ENCODE results near the gene SH3PXD2B.

SH3PXD2B gene

DNA sequence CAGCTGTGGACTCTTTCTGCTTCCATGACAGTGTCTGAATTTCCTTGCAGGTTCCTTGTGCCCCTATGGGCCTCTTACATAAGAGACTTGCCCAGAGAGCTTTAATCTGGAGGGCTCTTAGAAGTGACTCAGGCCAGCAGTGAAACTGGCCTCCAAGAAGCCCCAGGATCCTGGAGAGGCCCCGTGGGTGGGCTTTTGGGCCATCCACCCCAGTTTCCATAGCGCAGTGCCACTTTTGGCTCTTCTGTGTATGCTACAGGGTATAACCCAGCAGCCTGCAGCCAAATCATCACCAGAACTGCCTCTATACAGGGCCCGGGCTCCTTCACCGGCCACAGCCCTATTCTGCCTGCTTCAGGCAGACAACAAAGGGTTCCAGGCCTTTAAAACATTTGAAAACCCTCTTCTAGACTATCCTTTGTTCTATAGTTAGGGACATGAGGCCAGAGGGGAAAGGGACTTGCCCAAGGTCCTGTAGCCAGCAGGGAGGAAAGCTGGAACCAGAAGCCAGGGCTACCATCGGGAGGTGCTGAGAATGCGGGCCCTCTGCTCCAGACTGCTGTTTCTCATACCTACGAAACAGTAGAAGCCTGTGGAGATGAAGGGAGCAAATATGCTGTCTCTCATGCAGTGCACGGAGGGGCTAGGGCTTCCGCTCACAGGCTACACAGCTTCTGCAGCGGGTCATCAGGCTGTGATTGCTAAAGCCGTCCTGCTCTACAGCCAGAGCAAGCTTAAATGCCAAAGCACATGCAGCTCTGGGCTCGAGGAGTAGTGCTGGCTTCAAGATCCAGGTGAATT is 18.0 kb downstream of the SH3PXD2B start:
- no peak for DNase-seq

DNA sequence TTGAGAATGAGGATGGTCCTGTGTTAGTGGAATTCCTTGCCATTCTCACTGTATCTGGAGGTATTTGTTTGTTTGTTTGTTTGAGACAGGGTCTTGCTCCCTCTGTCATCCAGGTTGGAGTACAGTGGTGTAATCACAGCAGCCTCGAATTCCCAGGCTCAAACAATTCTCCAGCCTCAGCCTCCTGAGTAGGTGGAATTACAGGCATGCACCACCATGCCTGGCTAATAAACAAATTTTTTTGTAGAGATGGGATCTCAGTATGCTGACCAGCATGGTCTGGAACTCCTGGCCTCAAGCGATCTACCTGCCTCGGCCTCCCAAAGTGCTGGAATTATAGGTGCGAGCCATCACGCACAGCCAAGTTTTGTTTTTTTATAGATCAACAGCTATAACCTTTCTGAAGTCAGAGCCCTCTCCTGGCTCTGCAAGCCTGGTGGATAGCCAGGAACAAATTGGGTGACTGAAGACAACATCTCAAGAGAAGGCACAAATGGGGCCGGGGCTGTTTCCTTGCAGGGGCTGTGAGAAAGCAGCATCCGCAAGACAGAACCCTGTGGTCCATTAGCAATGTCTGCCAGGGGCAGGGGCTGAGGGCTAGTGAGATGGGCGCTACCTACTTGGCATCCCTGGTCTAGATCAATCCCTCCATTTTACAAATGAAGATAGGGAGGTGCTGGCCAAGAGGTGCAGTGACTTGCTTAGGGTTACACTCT is 18.8 kb downstream of the SH3PXD2B start:
- no peak for DNase-seq

DNA sequence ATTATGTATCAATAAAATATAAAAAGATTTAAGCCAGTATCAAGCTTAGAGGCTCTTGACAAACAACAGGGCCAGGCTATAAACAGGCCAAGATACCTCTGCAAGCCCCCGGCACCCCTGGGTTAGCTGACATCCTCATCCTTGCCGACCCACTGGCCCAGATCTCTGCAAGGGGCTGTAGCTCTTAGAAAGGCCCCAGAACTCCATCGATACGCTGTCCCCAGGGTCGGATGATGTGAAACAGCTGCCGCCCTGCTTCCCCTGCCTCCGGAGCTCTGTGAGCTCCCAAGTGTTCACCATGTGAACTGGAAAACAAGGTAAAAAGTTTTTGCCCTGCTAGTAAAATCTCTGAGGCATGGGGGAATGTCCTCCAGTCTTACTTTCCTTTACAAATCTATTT is 20.1 kb downstream of the SH3PXD2B start:
- no peak for DNase-seq

DNA sequence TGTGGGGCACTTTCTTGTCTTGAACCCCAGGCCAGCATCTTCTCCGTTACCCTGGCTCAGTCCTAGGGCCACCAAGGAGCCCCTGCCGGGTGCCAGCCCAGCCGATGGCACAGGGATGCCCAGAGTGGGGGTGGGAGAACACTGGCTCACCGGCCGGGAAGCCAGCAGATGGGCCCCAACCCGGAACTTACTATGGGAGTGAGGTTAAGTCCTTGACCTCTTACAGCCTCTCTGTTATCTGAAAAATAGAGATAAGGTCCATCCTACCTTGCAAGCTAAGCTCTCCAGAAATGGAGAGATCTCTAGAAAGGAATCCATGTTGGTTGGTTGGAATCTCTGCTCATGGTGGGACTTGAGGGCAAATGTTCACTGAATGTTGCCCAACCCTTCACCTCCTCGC is 20.8 kb downstream of the SH3PXD2B start:
- DNase-seq = no peak

DNA sequence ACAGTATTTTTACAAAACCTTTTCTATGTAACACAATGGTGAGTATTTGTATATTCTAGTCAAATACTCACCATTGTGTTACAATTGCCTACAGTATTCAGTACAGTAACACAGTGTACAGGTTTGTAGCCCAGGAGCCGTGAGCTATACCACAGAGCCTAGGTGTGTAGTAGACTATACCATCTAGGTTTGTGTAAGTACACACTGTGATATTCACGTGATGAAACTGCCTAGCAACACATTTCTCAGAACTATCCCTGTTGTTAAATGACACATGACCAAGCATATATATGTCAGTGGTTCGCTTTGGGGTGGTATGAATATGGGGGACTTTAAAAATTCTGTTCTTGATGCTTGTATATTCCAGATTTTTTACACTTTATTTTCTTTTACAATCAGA is 21.3 kb downstream of the SH3PXD2B start:
- DNase-seq = no peak

DNA sequence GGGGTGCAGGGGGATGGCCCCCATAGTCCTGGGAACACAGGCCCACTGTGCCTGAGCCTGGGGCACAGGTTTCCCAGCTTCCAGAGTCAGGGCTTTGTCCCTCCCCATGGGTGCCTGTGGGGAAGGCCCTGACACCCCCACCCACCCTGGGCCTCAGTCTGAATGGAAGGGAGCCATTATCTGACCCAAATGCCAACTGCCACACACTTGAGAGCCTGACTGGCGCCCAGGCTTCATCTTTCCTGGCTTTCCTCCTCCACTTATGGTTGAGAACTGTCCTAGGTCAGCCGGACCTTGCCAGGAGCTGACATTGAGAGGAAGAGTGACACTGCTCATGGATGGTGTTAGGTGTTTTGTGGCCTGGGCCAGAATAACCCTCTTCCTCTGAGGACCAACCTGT is 24.0 kb downstream of the SH3PXD2B start:
- DNase-seq = no peak

DNA sequence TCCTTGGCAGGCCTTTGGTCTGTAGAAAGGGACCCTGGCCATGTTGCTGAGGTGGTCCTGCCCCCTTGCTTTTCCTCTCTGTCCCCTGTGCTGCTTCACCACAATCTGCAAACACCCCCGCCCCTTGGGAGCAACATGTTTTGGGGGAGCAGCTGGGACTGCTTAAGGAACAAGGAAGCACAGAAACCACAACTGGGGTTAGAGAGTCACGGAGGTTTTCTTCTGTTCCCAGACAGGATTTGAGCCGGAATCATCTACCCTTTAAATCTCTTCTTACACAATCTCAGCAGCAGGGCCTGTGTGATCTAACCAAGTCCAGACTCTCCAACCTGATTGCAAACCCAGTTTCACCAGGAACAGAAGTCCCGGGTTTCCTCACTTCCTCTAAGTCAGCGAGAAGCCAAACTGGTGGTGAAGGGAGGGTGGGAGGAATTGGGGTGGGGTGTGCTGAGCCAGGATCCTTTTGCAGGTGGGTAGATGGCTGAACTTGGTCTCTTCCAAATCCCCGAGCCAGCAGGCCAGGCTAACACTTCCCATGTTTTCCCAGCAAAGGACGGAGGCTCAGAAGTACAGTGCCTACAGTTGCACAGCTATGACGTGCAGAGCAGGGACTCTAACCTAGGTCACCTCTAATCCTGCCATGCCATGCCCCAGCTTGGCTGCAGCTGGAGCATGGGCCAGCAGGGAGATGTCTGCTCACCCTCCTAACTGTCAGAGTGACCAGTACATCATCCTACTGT is 25.0 kb downstream of the SH3PXD2B start:
- no peak for DNase-seq

DNA sequence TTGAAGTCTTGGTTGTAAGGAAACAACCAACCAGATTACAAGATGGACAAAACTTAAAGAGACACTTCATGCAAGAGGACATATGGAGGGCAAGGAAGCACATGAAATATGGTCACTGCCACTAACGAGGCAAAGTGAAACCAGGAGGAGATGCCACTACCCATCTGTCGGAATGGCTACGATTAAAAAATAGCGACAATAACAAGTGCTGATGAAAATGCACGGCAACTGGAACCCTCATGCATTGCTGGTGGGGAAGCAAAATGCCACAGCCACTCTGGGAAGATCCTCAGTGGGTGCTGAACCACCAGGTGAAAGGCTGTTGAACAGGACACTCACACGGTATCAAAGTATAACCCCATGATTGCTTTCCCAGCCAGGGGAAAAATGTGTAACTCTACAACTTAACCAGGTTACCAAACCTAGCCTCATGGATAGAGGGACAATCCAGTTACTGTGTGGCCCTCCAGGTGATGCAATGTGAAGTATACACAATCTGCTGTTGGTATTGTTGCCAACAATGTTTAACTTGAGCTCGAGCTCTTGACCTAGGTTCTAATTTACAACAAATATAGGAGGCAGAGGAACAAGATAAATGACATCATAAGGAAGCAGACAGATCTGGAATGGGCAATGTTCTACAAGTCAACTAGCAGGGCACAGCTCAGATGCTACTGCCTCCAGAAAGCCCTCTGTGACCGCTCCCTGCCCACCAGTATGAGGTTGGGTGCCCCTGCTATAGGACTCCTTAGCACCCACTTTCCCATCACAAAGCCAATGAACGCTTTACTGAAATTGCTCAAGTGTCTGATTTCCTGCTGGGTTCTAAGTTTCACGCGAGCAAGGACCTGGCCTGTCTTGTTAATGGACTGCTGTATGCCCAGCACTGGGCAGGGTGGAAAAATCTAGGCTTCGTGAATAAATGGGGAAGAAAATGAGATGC is 25.8 kb downstream of the SH3PXD2B start:
- DNase-seq = no peak

DNA sequence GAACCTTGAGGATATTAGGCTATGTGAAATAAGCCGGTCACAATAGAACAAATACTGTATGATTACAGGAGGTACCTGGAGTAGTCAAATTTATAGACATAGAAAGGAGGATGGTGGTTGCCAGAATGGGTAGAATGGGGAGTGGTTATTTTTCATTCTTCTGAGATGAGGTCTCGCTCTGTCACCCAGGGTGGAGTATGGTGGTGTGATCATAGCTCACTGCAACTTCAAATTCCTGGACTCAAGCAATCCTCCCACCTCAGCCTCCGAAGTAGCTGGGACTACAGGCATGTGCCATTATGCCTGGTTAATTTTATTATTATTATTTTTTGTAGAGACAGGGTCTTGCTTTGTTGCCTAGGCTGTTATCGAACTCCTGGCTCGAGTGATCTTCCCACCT is 27.1 kb downstream of the SH3PXD2B start:
- no peak for DNase-seq

DNA sequence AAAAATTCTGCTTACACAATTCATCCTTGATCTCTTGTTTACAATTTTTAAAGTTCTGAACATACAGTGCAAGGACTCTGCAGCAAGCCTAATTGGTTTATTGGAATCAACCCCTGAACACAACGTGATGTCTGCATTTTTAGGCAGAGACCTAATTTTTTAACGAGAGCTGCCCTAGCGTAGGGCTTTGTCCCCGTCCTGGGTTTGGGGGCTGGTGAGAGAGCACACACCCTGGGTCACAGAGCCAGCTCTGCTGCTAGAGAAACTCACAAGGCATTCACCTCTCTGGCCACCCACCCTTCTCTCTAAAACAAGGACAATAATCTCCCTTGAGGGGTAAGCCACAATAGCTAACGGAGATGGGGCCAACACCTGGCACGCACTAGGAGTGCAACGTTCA is 28.2 kb downstream of the SH3PXD2B start:
- no peak for DNase-seq

DNA sequence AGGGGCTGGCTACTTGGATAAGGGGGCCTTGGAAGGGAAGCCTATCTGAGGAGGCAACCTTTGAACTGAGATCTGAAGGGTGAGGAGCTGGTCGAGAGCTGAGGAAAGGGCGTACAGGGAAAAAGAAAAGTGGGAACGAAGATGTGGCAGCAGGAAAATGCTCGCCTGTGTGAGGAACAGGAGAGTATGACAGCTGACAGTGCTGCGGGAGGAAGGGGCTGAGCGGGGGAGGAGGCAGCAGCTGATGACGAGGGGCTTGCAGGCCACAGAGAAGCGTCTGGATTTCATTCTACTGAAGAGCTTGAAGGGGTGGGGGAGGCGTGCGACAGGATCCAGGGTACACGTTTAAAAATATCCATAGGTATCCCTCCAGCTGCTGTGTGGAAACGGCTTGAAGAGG is 28.9 kb downstream of the SH3PXD2B start:
- no peak for DNase-seq

DNA sequence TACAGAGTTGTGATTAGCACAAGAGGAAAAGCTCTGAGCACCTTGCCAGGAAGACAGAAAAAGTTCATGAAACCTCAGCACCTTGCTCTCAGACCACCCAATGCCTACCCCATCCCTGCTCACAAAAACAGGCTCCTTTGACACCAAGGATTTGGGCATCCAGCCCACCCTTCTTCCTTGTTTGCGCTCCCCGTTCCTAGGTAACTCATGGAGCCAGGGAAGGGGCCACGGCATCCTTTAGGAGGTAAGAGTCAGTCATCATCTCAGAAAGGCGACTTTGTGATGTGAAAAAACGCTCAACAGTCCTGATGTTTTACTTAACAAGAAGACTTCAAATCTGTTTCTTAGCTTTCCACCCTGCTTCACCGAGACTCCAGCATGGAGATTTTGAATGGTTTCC is 29.5 kb downstream of the SH3PXD2B start:
- no peak for DNase-seq

DNA sequence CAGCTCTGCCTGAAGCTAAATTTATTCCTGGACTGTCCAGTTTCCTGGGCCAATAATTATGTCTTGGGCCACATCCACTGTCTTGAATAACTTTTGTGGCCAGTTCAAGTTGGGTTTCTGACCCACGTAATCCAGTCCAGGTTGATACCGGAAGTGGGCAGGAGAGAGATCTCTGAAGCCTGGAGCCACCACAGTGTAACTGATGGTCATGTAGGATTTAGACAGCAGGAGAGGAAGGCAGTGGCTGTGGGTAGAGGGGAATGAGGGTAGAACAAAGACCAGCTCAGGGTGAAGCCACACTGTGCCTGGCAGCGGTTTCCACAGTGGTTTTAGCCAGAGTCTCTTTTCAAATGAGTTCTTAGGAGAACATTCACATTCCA is 30.2 kb downstream of the SH3PXD2B start:
- no peak for DNase-seq

DNA sequence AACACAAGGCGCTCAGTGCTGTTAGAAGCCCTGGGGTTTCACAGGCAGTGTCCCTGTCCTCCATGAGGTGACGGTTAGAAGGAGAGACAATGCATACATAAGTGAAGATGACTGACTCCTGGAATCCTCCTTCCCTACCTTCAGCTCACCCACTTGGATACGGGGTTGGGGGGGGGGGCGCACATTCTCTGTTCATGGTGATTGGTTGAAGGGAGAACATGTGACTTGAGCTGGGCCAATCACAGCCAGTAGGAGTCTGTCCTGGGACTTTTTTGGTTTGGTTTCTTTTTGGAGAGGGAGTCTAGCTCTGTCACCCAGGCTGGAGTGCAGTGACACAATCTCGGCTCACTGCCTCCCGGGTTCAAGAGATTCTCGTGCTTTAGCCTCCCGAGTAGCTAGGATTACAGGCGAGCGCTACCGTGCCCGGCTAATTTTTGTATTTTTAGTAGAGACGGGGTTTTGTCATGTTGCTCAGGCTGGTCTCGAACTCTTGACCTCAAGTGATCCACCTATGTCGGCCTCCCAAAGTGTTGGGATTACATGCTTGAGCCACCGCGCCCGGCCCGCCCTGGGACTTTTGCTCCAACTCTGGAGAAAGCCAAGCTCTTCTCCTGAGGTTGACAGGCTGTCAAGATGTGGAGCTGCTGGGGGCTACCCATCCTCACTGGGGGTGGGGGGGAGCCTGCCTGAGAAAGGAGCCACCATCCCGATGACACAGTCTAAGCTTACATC is 30.8 kb downstream of the SH3PXD2B start:
- DNase-seq = no peak

DNA sequence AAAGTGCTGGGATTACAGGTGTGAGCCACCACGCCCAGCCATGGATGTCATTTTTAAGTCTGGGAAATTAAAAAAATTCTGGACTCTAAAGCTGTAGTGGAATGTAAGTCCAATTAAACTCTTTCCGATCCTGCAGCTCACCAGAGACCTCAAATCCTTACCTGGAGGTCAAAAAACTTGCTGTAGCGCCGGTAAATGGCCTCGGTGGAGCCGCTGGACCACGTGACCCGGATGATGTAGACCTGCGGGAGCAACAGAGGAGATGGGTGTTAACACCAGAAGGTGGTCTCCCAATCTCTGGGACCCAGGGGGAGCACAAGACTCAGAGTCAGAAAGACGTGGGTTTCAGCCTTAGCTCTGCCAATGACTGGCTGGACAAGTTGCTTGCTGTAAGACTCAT is 32.1 kb downstream of the SH3PXD2B start:
- DNase-seq = no peak

DNA sequence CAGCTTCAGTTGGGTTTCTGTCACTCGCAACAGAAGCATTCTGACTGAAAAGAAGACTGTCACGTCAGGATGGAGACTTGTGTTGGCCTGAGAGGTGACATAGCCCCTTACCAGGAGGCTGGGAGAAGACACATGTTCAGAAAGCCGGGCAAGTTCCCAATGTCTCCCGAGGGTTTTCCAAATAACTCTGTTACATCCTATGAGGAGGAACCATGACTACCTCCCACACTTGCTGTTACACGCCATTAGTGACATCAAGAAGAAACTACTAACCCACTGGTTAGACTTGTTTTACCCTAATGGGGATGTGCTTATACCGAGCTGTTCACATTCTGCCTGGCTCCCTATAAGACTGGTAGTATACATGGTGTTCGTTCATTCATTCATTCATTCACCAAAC is 33.3 kb downstream of the SH3PXD2B start:
- no peak for DNase-seq

DNA sequence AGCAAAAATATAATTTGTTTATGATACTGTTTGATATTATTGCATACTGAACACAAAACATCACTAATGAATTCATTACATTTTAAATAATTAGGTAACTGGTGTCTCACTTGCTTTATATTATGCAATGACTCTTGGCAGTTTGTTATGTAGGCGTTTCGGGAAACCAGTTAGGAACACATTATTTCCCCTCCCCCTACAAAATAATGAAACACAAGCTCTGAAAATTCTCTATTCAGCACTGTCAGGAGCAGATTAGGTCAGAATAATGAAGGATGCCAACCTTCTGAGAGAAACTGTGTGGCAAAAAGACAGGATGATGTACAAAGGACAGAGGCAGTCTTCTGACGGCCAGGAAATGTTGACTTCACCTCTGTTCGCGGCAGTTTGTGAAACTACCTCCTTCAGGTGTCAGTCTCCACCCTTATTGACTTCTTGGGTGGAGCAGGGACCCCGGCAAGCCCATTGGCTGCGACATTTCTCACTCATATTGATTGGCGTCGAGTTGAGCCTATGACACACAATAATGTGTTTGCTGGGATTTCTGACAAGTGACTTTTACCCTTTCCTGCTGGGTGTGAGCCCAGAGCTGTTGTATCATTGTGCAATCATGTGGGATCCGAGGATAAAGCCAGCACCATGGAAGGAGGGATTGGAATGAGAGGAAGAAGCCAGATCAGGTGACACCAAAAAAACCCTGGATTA is 33.9 kb downstream of the SH3PXD2B start:
- peak; percentile 18 for DNase-seq

DNA sequence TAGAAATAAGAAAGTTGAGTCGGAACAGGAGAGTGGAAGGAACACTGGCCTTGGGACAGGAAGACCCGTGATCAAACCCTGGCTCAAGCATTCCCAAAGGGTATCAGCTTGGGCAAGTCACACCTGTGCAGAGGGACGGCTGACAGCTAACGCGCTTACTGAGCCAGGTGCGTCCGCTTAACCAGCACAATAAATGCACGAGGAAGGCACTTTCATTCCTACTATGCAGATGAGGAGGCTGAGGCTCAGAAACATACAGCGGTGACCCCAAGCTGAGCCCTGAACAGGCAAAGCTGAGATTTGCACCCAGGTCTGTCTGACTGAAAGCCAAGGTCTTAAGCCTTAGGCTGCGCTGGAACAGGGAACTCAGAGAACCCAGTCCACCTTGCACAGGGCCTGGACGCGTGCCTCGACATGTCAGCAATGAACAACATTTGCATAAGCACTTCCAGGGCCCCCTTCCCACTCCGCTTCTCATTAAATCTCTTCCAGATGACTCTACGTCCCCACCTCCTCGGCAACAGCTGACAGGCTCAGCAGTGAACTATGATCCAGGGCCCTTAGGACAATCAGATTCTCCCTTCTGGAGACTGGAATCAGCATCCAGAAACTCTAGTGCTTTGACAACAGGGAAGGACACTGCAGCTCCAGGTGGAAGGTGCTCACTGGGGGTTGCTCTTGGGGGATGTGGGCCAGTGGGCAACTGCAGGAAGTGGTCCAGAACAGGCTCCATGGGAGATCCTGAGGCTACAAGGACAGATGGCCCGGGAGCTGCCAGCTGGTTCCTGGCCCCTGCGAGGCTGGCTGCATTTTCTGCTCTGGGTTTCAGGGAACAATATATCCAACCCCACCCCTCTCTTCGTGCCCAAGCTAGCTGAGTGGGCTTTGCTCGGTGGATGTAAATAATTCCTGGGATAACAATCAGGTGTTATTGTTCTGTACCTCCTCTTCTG is 35.2 kb downstream of the SH3PXD2B start:
- DNase-seq = no peak

DNA sequence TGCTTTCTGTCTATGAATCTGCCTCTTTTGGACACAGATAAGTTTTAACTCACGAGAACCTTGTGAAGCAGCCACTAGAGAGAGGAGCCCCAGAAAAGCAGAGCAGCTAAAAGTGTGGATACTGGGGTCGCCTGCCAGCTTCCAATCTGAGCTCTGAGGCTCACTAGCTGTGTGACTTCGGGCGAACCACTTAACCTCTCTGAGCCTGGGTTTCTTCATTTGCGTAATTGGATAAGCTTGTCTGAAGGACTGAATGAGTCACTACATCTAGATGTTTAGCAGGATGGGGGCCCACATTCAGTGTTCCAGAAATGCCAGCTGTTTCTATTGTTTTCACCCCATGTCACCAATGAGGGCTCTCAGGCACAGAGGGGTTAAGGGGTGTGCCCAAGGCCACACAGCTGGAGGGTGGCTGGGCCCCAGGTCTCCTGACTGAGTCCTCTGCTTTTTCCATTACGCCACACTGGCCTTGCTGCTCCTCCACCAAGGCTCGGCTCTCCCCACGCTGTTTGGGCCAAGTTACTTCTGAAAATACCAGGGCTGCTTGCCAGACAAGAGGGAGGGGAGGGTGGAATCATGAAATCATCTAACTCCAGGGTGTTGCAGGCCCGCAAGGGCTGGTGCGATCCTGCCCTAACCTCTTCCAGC is 36.2 kb downstream of the SH3PXD2B start:
- peak in 1 of 2 donors; percentile 10 for DNase-seq
